HG02852 (cell line): ENCODE data around the gene ERCC6L.

ENCODE experiments used
- ATAC-seq: cut with Tn5 transposase; IDR thresholded peaks from one replicate; pipeline ENCODE4 v1.9.1; 2021; ENCODE audit warnings: mild to moderate bottlenecking, moderate library complexity; ENCODE audit not compliant: unreplicated experiment

ERCC6L gene, protein sequence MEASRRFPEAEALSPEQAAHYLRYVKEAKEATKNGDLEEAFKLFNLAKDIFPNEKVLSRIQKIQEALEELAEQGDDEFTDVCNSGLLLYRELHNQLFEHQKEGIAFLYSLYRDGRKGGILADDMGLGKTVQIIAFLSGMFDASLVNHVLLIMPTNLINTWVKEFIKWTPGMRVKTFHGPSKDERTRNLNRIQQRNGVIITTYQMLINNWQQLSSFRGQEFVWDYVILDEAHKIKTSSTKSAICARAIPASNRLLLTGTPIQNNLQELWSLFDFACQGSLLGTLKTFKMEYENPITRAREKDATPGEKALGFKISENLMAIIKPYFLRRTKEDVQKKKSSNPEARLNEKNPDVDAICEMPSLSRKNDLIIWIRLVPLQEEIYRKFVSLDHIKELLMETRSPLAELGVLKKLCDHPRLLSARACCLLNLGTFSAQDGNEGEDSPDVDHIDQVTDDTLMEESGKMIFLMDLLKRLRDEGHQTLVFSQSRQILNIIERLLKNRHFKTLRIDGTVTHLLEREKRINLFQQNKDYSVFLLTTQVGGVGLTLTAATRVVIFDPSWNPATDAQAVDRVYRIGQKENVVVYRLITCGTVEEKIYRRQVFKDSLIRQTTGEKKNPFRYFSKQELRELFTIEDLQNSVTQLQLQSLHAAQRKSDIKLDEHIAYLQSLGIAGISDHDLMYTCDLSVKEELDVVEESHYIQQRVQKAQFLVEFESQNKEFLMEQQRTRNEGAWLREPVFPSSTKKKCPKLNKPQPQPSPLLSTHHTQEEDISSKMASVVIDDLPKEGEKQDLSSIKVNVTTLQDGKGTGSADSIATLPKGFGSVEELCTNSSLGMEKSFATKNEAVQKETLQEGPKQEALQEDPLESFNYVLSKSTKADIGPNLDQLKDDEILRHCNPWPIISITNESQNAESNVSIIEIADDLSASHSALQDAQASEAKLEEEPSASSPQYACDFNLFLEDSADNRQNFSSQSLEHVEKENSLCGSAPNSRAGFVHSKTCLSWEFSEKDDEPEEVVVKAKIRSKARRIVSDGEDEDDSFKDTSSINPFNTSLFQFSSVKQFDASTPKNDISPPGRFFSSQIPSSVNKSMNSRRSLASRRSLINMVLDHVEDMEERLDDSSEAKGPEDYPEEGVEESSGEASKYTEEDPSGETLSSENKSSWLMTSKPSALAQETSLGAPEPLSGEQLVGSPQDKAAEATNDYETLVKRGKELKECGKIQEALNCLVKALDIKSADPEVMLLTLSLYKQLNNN

DNA sequence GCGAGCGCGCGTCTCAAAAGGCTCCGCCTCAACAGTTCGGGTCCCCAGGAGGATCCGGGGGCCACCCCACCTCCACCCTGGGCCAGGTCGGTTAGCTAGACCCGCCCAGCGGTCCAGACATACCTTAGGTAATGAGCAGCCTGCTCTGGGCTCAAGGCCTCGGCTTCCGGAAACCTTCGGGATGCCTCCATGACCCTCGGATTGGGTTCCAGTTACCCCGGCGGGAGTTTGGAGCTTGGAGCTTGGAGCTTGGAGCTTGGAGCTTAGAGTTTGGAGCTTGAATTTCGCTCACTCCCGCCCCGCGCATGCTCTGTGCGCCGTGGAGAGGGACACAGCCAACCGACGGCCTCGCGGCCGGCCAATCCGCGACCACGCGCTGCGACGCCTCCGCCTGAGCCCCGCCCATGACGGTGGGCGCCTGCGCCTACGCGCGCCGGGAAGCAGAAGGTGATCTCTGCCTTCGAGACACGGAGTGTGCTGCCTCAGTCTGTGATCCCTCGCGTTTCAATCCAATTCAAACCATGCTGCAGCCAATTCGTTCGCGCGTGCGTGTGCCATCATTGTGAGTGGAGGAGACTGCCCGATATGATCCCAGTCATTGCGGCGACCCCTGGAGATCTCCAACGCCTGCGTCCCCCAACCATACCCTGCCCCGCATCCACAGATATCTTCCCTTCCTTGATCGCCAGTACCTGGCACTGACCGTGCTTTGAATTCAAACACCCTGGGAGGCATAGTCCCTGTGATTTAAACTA is at the start of gene ERCC6L:
Gene ERCC6L, minus strand, starts transcription at position 307 of the 755 bp plus-strand sequence. Its CDS starts 116 bp downstream, at position 191.
- peak; percentile 97 for ATAC-seq

DNA sequence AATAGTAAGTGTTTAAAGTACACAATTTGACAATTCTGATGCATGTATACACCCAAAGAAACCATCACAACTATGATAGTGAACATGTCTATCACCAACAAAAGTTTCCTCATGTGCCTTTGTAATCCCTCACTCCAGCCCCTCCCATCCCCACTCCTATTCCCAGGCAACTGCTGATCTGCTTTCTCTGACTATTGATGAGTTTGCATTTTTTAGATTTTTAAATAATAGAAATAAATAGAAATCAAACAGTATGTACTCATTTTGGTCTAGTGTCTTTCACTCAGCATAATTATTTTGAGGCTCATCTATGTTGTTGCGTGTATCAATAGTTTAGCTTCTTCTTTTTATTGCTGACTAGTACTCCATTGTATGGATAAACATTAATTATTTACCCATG is 43.5 kb upstream of the ERCC6L start:
- no peak for ATAC-seq

DNA sequence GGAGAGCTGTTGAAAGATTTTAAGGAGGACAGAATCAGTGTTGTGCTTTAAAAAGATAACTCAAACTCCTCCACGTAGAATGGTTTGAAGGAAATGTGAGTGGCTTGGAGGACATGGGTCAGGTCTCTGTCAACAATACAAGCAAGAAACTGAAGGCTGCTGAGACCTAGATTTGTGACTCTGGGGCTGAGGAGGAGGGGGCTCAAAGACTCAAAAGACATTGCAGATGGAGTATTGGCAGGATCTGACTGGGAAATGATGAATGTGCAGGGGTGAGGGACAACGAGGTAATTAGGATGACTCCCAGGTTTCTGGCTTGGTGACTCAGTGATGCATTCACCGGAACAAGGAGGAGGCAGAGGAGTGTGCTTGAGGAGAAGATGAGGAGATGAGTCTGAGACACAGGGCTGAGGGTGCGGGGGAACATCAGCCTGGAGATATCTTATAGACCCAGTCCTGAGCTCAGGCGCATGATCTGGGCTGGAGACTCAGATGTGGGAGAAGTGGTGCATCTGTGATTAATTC is 41.6 kb upstream of the ERCC6L start:
- no peak for ATAC-seq

DNA sequence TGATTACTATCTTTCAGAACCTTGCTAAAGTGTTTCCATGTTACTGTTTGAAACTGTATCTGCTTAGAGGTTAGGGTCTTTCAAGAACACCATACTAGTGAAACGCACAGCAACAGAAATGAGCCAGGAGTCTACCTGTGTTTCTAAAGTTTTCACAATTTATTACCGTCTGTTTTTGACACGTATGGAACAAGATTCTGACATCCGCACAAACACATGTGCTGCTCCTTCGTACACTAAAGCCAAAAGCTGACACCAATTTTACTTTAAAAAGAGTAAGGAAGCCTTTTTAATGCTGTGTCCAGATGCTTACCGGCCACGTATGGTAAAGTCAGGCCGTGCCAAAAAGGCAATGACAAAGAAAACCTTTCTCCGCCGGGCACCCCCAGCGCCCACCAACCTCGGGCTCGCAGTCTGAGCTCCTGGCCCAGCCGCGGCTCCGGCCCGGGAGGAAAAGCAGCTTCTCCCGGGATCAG is 37.7 kb upstream of the ERCC6L start:
- ATAC-seq, result peak; percentile 23

DNA sequence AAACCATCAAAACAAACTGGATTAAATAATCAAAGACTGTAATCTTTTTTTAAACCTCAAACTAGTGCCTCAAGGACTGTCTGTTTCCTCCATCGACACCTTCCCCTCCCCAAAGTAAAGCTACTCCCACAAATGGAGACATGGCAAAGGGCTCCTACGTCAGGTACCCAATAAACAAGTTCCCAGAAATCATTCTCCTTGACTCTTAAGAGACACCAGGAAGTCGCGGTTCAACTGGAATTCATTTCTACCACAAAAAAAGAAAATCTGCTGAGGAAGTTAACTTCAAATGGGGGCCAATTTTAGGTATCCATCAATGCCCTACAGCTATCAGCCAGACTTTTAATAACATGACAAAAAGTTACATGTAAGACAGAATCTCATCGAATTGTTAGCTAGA is 35.7 kb upstream of the ERCC6L start:
- ATAC-seq, result no peak

DNA sequence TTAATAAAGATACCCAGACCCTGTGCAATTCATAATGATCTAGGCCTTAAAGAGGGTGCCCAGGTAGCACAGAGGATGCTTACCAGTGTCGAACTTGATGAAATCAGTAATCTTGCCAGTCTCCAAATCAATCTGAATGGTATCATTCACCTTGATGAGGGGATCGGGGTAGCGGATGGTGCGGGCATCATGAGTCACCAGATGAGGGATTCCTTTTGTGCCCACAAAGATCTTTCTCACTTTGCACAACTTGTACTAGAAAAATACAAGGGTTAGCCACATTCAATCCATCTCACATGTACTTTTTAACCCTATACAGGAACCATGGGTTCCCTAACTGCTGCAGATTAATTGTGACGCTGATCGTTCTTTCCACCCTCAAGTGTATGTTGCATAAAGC is 34.9 kb upstream of the ERCC6L start:
- ATAC-seq, result no peak

DNA sequence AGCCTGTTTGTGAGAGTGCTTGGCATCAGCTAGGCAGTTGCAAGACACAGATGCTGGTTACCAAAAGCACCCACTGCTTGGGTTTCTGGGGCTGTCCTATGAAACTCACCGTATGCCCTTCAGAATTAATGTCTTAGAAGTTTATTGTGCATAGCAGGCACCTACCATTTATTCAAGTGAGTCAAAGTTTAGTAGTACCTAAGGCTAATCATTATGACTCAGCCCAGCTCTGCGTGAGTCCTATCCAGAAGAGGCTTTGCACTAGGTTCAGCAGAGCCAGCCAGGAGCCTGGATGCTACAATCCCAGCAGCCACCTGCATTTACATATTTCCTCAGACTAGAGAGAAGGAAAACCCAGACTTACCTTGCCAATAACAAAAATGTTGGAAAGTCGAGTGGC is 34.0 kb upstream of the ERCC6L start:
- no peak for ATAC-seq

DNA sequence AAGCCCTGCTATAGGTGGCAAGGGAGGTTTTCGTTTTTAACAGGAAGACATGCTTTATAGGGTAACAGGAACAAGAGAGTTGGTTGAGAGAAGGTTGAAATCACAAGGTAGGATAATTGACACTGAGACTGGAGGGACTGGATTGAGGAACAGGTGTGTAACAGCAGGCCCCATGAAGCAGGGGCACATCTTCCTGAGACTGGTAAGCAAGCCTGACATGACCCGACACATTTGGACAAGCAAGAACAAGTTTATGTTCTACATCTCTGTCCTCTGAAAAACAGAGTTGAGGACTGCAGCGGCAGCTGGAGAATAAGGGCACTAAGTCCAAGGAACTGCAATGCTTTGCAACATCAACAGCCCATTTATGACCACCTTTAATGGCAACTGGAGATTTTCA is 33.0 kb upstream of the ERCC6L start:
- no peak for ATAC-seq

DNA sequence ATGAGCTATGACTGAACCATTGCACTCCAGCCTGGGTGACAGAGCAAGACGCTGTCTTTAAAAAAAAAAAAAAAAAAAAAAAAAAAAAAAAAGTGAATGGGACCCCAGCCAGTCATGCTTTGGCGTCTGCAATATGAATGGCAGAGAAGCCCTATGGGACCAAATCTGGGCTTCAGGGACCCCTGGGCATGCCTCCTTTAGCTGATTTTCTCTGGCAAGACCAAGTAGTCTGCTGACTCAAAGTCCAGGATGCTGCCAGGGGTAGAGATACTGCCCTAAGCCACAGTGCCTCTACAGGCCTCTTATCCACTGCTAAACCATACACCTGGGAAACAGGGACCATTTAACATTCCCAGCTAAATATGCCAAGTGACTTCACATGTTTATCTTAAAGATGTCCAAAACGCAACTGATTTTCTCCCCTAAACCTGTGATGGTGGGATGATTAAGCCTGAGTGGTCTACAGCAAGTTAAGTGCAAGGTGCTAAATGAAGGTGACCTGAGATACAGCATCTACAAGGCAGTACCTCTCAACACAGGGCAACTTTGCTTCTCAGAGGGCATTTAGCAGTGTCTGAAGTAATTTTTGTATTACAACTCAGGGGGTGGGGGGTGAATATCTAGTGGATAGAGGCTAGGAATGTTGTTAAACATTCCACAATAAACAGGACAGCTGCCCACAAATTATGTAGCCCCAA is 32.4 kb upstream of the ERCC6L start:
- ATAC-seq, result no peak

DNA sequence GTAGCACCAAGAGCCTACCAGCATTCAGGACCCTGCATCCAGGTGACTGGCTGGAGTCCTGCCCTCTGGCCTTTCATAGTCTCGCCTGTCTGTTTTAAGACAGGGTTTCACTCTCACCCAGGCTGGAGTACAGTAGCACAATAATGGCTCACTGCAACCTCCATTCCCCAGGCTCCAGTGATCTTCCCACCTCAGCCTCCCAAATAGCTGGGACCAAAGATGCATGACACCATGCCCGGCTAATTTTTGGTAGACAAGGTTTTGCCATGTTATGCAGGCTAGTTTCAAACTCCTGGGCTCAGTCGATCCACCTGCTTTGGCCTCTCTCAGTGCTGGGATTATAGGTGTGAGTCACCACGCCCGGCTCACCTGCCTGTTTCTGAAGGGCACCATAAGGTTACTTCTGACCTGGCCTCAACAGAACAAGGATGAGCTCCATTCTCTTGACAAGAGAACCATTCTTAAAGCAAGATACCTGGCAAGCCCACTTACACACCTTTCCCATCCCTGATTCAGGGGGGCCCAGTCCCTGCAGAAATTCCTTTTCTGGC is 31.6 kb upstream of the ERCC6L start:
- no peak for ATAC-seq

DNA sequence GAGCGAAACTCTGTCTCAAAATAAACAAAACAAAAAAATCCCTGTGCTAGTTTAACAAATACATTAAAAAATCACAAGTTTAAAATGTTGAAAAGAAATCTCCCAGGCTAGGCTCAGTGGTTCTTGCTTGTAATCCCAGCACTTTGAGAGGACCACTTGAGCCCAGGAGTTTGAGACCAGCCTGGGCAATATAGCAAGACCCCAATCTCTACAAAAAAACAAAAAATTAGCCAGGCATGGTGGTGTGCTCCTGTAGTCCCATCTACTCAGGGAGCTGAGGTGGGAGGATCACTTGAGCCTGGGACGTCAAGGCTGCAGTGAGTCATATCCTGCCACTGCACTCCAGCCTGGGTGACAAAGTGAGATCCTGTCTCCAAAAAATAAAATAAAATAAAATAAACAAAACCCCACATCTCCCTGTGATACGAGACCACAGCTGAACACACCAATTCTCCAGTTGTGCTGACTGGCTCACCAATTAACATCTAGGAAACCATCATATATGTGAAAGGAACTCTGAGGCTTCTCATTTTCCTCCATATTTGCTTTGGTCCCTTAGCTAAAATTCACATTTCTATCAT is 30.9 kb upstream of the ERCC6L start:
- ATAC-seq, result no peak

DNA sequence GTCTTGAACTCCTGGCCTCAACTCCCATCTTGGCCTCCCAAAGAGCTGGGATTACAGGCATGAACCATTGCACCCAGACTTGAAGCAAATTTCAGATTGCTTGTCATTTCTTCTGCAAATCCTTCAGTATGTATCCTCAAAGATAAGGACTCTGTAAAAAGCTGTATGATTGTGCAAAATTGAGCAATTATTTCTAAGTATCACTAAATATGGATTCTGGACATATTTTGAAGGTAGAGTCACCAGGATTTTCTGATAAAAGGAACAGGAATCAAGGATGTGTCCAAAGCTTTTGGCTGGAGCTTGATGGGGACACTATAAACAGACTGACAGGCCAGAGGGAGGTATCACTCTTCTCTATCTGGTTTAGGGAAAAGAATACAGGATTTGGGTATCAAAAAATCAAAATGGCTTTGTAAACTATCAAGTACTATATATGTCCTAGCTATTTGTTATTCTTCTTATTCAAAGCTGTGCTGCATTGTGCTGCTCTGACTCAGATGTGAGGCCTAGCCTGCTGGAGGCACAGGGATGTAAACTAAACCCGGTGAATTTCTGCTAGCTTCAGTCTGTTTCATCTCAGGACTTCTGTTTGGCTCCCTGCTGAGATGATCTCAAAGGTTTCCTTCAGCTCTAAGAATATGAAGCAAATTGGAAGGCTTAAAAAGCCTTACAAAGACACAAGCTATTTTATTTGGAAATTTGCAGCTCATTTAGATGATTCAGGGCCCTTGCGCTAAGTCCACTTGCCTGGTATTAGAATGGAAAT is 30.0 kb upstream of the ERCC6L start:
- no peak for ATAC-seq

DNA sequence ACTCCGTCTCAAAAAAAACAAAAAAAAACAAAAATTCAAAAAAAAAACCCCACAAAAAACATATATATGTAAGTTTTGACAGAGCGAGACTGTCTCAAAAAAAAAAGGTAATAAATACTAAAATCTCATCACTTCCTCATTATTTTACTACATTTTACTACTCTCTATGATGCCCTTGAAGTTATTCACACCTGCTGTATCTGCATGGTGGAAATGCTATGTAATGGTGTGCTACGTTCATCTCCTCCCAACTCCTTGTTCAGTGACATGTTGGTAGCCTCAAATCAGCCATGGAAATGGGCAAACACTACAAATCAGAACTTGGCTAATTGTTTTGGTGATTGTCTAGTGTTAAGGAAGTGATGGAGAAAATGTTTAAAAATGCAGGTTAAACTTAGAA is 26.4 kb upstream of the ERCC6L start:
- ATAC-seq, result no peak

DNA sequence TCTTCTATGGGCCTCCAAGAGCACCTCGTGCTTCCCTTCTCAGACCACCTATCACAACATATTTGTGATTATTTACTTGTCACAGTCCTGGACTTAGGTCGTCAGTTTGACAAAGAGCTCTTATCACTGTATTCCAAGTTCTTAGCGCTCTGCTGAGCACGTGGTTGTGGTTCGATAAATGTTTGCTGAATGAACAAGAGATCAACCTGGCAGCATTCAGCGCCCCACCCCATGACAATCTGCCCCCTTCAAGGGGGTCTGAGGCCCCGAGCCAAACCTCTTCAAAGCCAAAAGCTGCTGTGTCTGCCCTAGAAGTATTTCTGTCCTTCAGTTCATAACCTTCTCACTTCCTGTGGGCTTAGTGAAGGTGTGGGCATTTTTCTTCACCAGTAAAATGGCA is 23.2 kb upstream of the ERCC6L start:
- no peak for ATAC-seq

DNA sequence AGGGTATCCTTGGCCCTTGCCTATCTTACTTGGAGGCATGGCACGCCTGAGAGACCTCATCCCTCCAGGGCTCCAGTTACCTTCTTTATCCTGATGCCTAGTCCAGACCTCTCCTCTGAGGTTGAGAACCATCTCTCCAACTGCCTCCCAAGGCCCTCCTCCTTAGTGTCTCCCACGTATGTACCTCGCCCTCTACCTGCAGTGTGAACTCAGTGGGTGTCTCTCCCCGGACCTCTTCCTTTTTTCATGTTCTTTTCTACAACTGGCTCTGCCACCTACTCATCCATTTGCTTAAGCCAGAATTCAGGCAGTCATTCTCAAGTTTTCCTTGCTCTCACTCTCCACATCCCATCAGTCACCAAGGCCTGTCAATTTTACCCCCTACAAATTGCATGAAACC is 21.6 kb upstream of the ERCC6L start:
- ATAC-seq, result no peak

DNA sequence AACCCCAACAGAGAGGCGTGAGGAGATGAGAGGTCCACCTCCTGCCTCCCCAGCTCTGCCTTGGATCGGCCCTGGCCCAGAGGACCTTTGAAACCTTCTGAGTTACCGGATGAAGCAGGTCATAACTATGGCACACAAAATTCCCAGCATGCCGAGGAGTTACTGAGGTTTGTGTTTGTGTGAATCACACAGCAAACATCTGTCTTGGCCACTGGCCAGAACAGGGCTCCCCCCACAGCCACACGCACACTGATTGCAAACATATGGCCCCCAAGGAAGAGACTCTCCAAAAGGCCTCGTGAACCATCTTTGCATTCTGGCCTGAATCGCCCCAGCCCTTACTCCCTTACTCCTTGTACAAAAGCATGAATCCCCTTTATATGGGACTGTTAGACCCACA is 19.3 kb upstream of the ERCC6L start:
- no peak for ATAC-seq

DNA sequence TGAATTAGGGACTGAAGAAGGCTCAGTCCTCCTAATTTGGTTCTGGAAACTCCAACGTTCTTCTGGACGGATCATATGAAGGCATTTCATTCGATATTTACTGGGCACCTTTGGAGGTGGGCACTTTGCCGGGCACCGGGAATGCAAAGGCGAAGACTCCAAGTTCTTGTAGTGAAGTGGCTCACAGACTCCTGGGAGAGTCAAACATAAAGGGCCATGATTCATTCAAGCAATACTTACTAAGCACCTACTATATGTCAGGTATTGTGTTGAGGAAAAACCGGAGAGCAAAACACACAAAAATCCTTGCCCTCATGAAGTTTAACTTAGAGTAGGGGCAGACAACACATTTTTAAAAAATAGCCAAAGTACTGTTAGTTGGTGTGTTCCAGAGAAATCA is 17.0 kb upstream of the ERCC6L start:
- ATAC-seq, result no peak

DNA sequence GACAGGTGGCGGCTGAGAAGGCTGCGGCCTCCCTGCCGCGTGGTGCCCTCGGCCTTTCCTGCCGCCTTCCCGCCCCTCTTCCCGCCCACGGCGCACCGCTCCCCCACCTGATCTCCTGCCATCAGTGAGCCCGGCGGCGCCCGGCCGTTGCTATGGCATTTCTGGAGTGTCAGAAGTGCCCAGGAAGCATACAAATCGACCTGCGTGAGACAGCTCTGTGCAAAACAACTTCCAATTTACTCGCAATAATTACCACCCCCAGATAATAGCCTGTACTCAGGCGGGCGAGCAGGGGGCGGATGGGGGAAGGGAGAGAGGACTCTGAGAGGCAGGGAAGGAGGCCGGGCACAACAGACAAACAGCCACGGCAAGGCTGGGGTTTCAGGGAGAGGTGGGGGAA is 16.6 kb upstream of the ERCC6L start:
- ATAC-seq, result no peak
